Mesothelial cell of epicardium (in vitro differentiated cells): ENCODE results near the gene MRPL17. TPM values are rescaled to one million over a fixed set of nuclear protein-coding genes. Genes with fewer than 3 reads are reported as not detected.
"Not testable (repeated sequence)": the region's sequence is repeated elsewhere in the genome, so short reads cannot be mapped to it uniquely, and the experiment has no call there.

Experiments
- DNase-seq, 2 experiments: peaks; one replicate each; pipeline ENCODE4 v3.0.0; 2021; ENCODE audit warnings: low spot score in 2 of 2; ENCODE audit not compliant: unreplicated experiment in 2 of 2
- H3K27ac Mint-ChIP-seq: 2 replicates; pipeline ENCODE4 v1.8.0; 2021; ENCODE audit warnings: mixed read lengths
- H3K27me3 Mint-ChIP-seq: 2 replicates; pipeline ENCODE4 v1.8.0; 2021; ENCODE audit warnings: low read depth, mixed read lengths
- H3K36me3 Mint-ChIP-seq: 2 replicates; pipeline ENCODE4 v1.8.0; 2021; ENCODE audit warnings: mixed read lengths
- H3K4me1 Mint-ChIP-seq: 2 replicates; pipeline ENCODE4 v1.8.0; 2021; ENCODE audit warnings: mixed read lengths
- H3K4me3 Mint-ChIP-seq: 2 replicates; pipeline ENCODE4 v1.8.0; 2021; ENCODE audit warnings: mild to moderate bottlenecking, moderate library complexity, mixed read lengths
- H3K9me3 Mint-ChIP-seq: 2 replicates; pipeline ENCODE4 v1.8.0; 2021; ENCODE audit warnings: mixed read lengths
- CTCF ChIP-seq: fragments of 200-600 bp; sonication (generic); IDR thresholded peaks from one replicate; pipeline ENCODE4 v1.5.0; 2021; ENCODE audit warnings: antibody characterized with exemption; ENCODE audit not compliant: unreplicated experiment
- total RNA-seq: library from RNA; stranded (reverse); gene quantifications from 3 replicates; pipeline ENCODE4 v1.2.1, GENCODE V29; 2021

Gene MRPL17
- total RNA-seq, 1 donor from 2014 or later, result 41.6 TPM

GRCh38 chr11:6686006-6686405, 2.9 kb upstream of the MRPL17 start:
- H3K4me3 Mint-ChIP-seq, result no peak overlapping the region
- TF ChIP-seq CTCF, result no peak
- H3K4me1 Mint-ChIP-seq, result peaks cover 18% of the 10 kb centered on the region
- no peak for DNase-seq
- peaks cover 7% of the 10 kb centered on the region for H3K9me3 Mint-ChIP-seq
- no peak overlapping the region for H3K27ac Mint-ChIP-seq
- no peaks in the 10 kb centered on the region for H3K27me3 Mint-ChIP-seq
- H3K36me3 Mint-ChIP-seq, result peaks cover 5% of the 10 kb centered on the region

- peaks cover 12% of the 10 kb centered on the region for H3K36me3 Mint-ChIP-seq
- H3K4me3 Mint-ChIP-seq, result peak overlapping the region; percentile 100
- H3K9me3 Mint-ChIP-seq, H3K27ac Mint-ChIP-seq, DNase-seq, H3K27me3 Mint-ChIP-seq: not testable (repeated sequence)
- H3K4me1 Mint-ChIP-seq, result peaks cover 18% of the 10 kb centered on the region
Observed at GRCh38 chr11:6684068-6684467, 928 bp upstream of the MRPL17 start.

- H3K36me3 Mint-ChIP-seq, result peaks cover 12% of the 10 kb centered on the region
- TF ChIP-seq CTCF, result no peak
- peak overlapping the region; percentile 100 for H3K4me3 Mint-ChIP-seq
- H3K9me3 Mint-ChIP-seq, result no peaks in the 10 kb centered on the region
- H3K27ac Mint-ChIP-seq, result peak overlapping the region; percentile 99
- peaks cover 18% of the 10 kb centered on the region for H3K4me1 Mint-ChIP-seq
- no peak for DNase-seq
- no peaks in the 10 kb centered on the region for H3K27me3 Mint-ChIP-seq
Observed at GRCh38 chr11:6682591-6682935, 577 bp downstream of the MRPL17 start.

GRCh38 chr11:6681949-6682348, 1.2 kb downstream of the MRPL17 start:
- TF ChIP-seq CTCF, result no peak
- H3K27ac Mint-ChIP-seq, result peak overlapping the region; percentile 99
- peaks cover 12% of the 10 kb centered on the region for H3K36me3 Mint-ChIP-seq
- H3K27me3 Mint-ChIP-seq, result no peaks in the 10 kb centered on the region
- peaks cover 18% of the 10 kb centered on the region for H3K4me1 Mint-ChIP-seq
- peak overlapping the region; percentile 100 for H3K4me3 Mint-ChIP-seq
- no peak for DNase-seq
- no peaks in the 10 kb centered on the region for H3K9me3 Mint-ChIP-seq

GRCh38 chr11:6681505-6681904, 1.6 kb downstream of the MRPL17 start:
- Mint-ChIP-seq H3K27ac (peak overlapping the region; percentile 66), H3K36me3 (peaks cover 12% of the 10 kb centered on the region), H3K27me3 (no peaks in the 10 kb centered on the region), H3K4me3 (peak overlapping the region; percentile 100), H3K4me1 (peaks cover 18% of the 10 kb centered on the region), H3K9me3 (no peaks in the 10 kb centered on the region)
- TF ChIP-seq CTCF, result no peak
- no peak for DNase-seq

GRCh38 chr11:6677018-6677417, 6.1 kb downstream of the MRPL17 start:
- Mint-ChIP-seq H3K36me3 (peaks cover 12% of the 10 kb centered on the region), H3K27me3 (no peaks in the 10 kb centered on the region), H3K27ac (no peak overlapping the region), H3K9me3 (no peaks in the 10 kb centered on the region), H3K4me1 (peaks cover 9% of the 10 kb centered on the region), H3K4me3 (no peak overlapping the region)
- TF ChIP-seq CTCF, result no peak
- no peak for DNase-seq
